Hepatocyte (in vitro differentiated cells): ENCODE data around the gene PDCD4.

Source experiments
- CTCF ChIP-seq: fragments of 200-600 bp; sonication (generic); IDR thresholded peaks from 2 replicates; pipeline ENCODE4 v1.5.1; 2016; ENCODE audit warnings: antibody characterized with exemption, mild to moderate bottlenecking; ENCODE audit not compliant: poor library complexity
- EZH2 ChIP-seq: fragments of 200-600 bp; sonication (generic); IDR thresholded peaks from 2 replicates; pipeline ENCODE4 v1.6.1; 2016; ENCODE audit warnings: antibody characterized with exemption, mild to moderate bottlenecking, borderline replicate concordance

GRCh38 chr10:110834629-110835301 is 37.0 kb upstream of the PDCD4 start:
- no peak for TF ChIP-seq CTCF
- no peak for TF ChIP-seq EZH2
